Activated naive CD4-positive, alpha-beta T cell (primary cell): Measurements from ENCODE around the gene GPR34.

Experiments
- DNase-seq, 4 experiments: peaks; one replicate each; lab custom pipeline; 2025; lab: John Stamatoyannopoulos, UW

GPR34 gene

GRCh38 chrX:41737065-41737464, 48.3 kb downstream of the GPR34 start:
- no peak for DNase-seq

GRCh38 chrX:41739871-41740270, 51.1 kb downstream of the GPR34 start:
- DNase-seq = no peak
